ENCODE results near the gene ZNF12.
A peak's percentile ranks its signal among the peaks of the same experiment; 100 is the strongest.

GRCh38 chr7:6729492-6730342, 23.0 kb upstream of the ZNF12 start:
- no peak for TF ChIP-seq EP300 (IDR thresholded peaks at IDR 0.05; ENCODE audit: borderline replicate concordance)
- TF ChIP-seq CEBPB (IDR thresholded peaks at IDR 0.05), result no peak
- no peak for TF ChIP-seq REST (IDR thresholded peaks at IDR 0.05; ENCODE audit: low read depth)
- 0 out of 2 replicates have a peak, but pooled peaks have one; percentile 20 for TF ChIP-seq YY1 (IDR thresholded peaks at IDR 0.05; ENCODE audit: low read depth)
- TF ChIP-seq ZBTB7A (IDR thresholded peaks at IDR 0.05; ENCODE audit: low read depth), result peak; percentile 71
- no peak for TF ChIP-seq RAD21 (IDR thresholded peaks at IDR 0.05; ENCODE audit: low read depth)
- peak; percentile 58 for TF ChIP-seq TAF1 (IDR thresholded peaks at IDR 0.05; ENCODE audit: low read depth)
- TF ChIP-seq NFIC (IDR thresholded peaks at IDR 0.05), result no peak
- TF ChIP-seq FOXM1 (IDR thresholded peaks at IDR 0.05; ENCODE audit: borderline replicate concordance, low read depth), result no peak
- peak; percentile 86 for TF ChIP-seq MAX (IDR thresholded peaks at IDR 0.05)
- no peak for TF ChIP-seq TEAD4 (IDR thresholded peaks at IDR 0.05)

Data from Ishikawa (cell line).